NT2/D1 (cell line): Measurements from ENCODE around the gene POTEF.
"Not testable (repeated sequence)": the region's sequence is repeated elsewhere in the genome, so short reads cannot be mapped to it uniquely, and the experiment has no call there.

Experiments
- SUZ12 ChIP-seq: IDR thresholded peaks from 2 replicates; pipeline ENCODE4 v1.6.1; 2011; ENCODE audit not compliant: insufficient read length, insufficient read depth; ENCODE audit errors: extremely low read depth
- YY1 ChIP-seq: IDR thresholded peaks from 2 replicates; pipeline ENCODE4 v1.6.1; 2011; ENCODE audit not compliant: insufficient read length, insufficient read depth
- ZNF274 ChIP-seq: IDR thresholded peaks from 2 replicates; pipeline ENCODE4 v1.6.1; 2011; ENCODE audit warnings: mild to moderate bottlenecking, low read depth, low read length

DNA sequence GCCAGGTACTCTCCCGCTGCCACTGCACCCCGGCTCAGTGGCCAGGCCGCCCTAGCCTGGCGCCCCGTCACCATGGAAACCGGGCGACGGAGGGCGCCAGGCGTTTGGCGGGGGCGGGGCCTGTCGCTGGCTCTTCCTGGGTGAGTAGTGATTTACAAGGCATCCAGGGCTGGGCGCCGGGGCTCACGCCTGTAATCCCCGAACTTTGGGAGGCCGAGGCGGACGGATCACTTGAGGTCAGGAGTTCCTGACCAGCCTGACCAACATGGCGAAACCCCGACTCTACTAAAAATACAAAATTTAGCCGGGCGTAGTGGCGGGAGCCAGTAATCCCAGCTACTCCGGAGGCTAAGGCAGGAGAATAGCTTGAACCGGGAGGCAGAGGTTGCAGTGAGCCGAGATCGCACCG lies 16.0 kb upstream of the POTEF start, which contains the start of gene CCDC74B:
- TF ChIP-seq YY1, ZNF274, SUZ12: not testable (repeated sequence)
